ENCODE measurements around the gene NEURL3. TPM values are rescaled to one million over a fixed set of nuclear protein-coding genes. Genes with fewer than 3 reads are reported as not detected.

Gene NEURL3
- polyA plus RNA-seq, 3 donors, result not detected

DNA sequence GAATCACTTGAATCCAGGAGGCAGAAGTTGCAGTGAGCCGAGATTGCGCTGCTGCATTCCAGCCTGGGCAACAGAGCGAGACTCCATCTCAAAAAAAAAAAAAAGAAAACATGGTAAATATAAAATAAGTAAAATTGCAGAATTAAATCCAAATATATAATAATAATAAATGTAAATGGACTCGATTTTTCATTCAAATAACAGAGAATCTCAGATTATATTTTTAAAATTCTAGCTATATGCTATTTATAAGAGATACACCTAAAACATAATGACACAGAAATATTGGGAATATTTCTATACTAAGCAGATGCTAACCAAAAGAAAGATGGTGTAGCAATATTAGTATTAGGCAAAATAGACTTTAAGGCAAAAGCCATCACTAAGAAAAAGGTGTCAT lies 15.1 kb upstream of the NEURL3 start:
- no peak overlapping the region for H3K27ac Mint-ChIP-seq

GRCh38 chr2:96517079-96517478 lies 11.9 kb upstream of the NEURL3 start:
- H4K20me1 ChIP-seq (ENCODE audit: insufficient read depth, low read length), result no peaks in the 10 kb centered on the region
- WGBS (ENCODE audit: insufficient coverage), result no CpG with 5 or more reads among the region's 1 CpG
- H3K4me1 Mint-ChIP-seq, result peaks cover 5% of the 10 kb centered on the region
- H3K4me2 ChIP-seq (replicated peaks; ENCODE audit: extremely low read depth, low read length, poor library complexity, severe bottlenecking), result no peak overlapping the region
- TF ChIP-seq CTCF (IDR thresholded peaks at IDR 0.05), result no peak
- intact Hi-C loops (cut with micrococcal nuclease), result no loop called here
- no peak for DNase-seq
- H3K9me3 Mint-ChIP-seq, result peaks cover 7 to 14% (median 11%) of the 10 kb centered on the region in 7 donors
- H3K27ac Mint-ChIP-seq, result no peak overlapping the region
- H3K27ac ChIP-seq (ENCODE audit: low read depth in 1 of 2, low read length in 2 of 2), result no peak overlapping the region
- H3K79me2 ChIP-seq (ENCODE audit: insufficient read depth, low read length), result no peaks in the 10 kb centered on the region
- H3K36me3 Mint-ChIP-seq, result no peaks in the 10 kb centered on the region
- H3K4me3 Mint-ChIP-seq, result no peak overlapping the region
- H3K27me3 ChIP-seq (ENCODE audit: control insufficient read depth in 2 of 2, insufficient read depth in 2 of 2, low read length in 2 of 2), result no peaks in the 10 kb centered on the region
- no peak overlapping the region for H3K9ac ChIP-seq (ENCODE audit: insufficient read depth, low read length, poor library complexity, severe bottlenecking)
- H3K9me3 ChIP-seq (replicated peaks in 1 of 2; ENCODE audit: control insufficient read depth in 1 of 2, insufficient read depth in 1 of 2, low read length in 2 of 2), result peaks cover 0 to 4% of the 10 kb centered on the region in 2 donors
- H3K27me3 Mint-ChIP-seq (ENCODE audit: low read depth in 3 of 3), result peaks cover 3 to 7% (median 4%) of the 10 kb centered on the region in 3 donors
- H3K4me3 ChIP-seq (replicated peaks in 1 of 3; ENCODE audit: low read depth in 2 of 3, low read length in 3 of 3), result no peak overlapping the region
- no peak overlapping the region for H2AFZ ChIP-seq (ENCODE audit: insufficient read depth, low read depth, low read length, poor library complexity, severe bottlenecking)
- H3K36me3 ChIP-seq (replicated peaks in 1 of 2; ENCODE audit: control insufficient read depth in 1 of 2, insufficient read depth in 2 of 2, low read length in 2 of 2), result no peaks in the 10 kb centered on the region
- no peaks in the 10 kb centered on the region for H3K4me1 ChIP-seq (ENCODE audit: control insufficient read depth in 1 of 2, insufficient read depth in 2 of 2, low read length in 2 of 2)

More for the DNA sequence above, 15.1 kb upstream of the NEURL3 start:
- no peak for DNase-seq
- H3K36me3 ChIP-seq (replicated peaks in 1 of 2; ENCODE audit: control insufficient read depth in 1 of 2, insufficient read depth in 2 of 2, low read length in 2 of 2), result no peaks in the 10 kb centered on the region
- intact Hi-C loops (cut with micrococcal nuclease), result no loop called here
- no peak overlapping the region for H3K4me2 ChIP-seq (replicated peaks; ENCODE audit: extremely low read depth, low read length, poor library complexity, severe bottlenecking)
- no CpG with 5 or more reads among the region's 4 CpGs for WGBS (ENCODE audit: insufficient coverage)
- H4K20me1 ChIP-seq (ENCODE audit: insufficient read depth, low read length), result no peaks in the 10 kb centered on the region
- H3K36me3 Mint-ChIP-seq, result no peaks in the 10 kb centered on the region
- H3K4me1 Mint-ChIP-seq, result peaks cover 7% of the 10 kb centered on the region
- no peak overlapping the region for H3K27ac ChIP-seq (ENCODE audit: low read depth in 1 of 2, low read length in 2 of 2)
- peaks cover 0 to 4% of the 10 kb centered on the region in 2 donors for H3K9me3 ChIP-seq (replicated peaks in 1 of 2; ENCODE audit: control insufficient read depth in 1 of 2, insufficient read depth in 1 of 2, low read length in 2 of 2)
- no peaks in the 10 kb centered on the region for H3K4me1 ChIP-seq (ENCODE audit: control insufficient read depth in 1 of 2, insufficient read depth in 2 of 2, low read length in 2 of 2)
- no peak overlapping the region for H3K9ac ChIP-seq (ENCODE audit: insufficient read depth, low read length, poor library complexity, severe bottlenecking)
- H3K4me3 ChIP-seq (replicated peaks in 1 of 3; ENCODE audit: low read depth in 2 of 3, low read length in 3 of 3), result no peak overlapping the region
- peaks cover 0 to 2% of the 10 kb centered on the region in 2 donors for H3K27me3 ChIP-seq (ENCODE audit: control insufficient read depth in 2 of 2, insufficient read depth in 2 of 2, low read length in 2 of 2)
- no peak overlapping the region for H2AFZ ChIP-seq (ENCODE audit: insufficient read depth, low read depth, low read length, poor library complexity, severe bottlenecking)
- TF ChIP-seq CTCF (IDR thresholded peaks at IDR 0.05), result no peak
- H3K79me2 ChIP-seq (ENCODE audit: insufficient read depth, low read length), result no peaks in the 10 kb centered on the region
- peaks cover 7 to 15% (median 11%) of the 10 kb centered on the region in 7 donors for H3K9me3 Mint-ChIP-seq
- H3K4me3 Mint-ChIP-seq, result no peak overlapping the region
- peaks cover 4 to 9% (median 7%) of the 10 kb centered on the region in 3 donors for H3K27me3 Mint-ChIP-seq (ENCODE audit: low read depth in 3 of 3)

All from CD14-positive monocyte (primary cell).